GM19324 (cell line): ENCODE data around the gene FBLN1.
"Not testable (repeated sequence)": the region's sequence is repeated elsewhere in the genome, so short reads cannot be mapped to it uniquely, and the experiment has no call there.

Source experiments
- ATAC-seq: cut with Tn5 transposase; IDR thresholded peaks from one replicate; pipeline ENCODE4 v1.9.1; 2021; ENCODE audit warnings: mild to moderate bottlenecking, moderate library complexity; ENCODE audit not compliant: unreplicated experiment, low FRiP score

FBLN1 gene

DNA sequence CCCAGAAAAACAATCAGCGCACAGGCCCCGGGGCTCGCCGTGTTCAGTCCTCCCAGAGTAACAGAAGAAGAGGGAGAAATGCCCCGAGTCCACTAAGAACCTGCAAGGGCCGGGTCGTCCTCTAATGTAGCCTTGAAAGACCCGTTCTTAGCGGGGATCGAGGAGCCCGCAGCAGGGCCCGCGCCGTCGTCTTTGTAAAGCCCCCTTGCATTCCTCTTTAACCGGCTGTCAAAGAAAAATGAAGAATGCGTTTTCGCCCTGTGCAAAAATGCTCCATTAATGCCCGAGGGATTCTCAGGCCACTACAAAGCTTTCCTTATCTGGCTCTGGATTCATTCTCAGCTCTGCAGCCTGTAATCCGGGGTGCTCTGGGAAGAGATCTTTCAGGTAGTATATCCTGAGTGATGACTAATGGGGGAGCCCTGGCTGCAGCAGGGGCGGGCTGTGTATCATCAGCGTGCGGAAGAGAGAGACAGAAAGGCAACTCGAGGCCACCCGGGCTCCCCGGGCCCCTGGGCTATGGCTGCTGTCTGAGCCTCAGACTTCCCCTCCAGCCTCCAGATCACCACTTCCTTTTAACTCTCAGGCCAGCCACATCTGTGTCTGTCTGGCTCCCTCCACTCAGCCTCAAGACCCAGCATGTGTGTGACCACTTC, 78.2 kb downstream of the FBLN1 start:
- no peak for ATAC-seq

DNA sequence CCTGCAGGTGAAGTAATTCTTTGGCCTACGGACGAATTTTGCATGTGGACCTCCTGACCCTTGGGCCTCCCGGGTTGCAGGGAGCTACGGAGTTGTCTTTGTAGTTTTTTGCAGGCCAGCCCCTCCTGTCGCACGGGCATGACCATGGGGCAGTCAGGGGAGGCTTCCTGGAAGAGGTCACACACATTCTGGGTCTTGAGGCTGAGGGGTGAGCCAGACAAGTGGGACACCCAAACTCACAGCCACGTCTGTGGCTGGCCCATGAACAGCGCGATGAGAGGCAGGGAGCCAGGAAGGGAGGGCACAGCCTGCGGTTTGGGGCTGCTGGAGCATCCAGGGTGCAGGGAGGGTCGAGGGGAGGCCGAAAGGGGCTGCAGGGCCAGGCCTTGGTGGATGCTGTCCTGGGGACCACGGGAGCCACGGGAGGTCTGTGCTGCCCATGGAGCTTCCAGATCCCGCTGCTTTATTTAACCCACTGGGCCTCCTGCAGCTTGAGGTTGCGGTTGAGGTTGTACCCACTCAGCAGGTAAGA, 78.9 kb downstream of the FBLN1 start:
- ATAC-seq = no peak

- ATAC-seq = no peak
Measured at GRCh38 chr22:45582236-45582954, 79.7 kb downstream of the FBLN1 start.

DNA sequence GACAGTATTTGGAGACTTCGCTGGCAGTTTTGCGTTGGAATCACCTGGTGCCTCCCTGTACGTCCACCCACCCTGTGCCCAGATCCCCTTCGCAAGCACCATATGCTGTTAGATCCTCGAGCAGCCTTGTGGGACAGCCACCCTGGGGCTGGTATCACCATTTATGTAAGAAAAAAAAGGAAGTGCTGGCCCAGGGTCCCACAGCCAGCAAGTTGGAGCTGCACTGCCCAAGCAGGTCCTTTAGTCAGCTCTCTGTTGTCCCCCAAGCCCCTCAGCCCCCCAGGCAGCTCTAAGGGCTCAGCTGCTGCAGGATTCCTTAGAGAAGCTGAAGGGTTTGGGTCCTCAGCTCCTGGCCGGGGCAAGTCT, 80.3 kb downstream of the FBLN1 start:
- no peak for ATAC-seq

DNA sequence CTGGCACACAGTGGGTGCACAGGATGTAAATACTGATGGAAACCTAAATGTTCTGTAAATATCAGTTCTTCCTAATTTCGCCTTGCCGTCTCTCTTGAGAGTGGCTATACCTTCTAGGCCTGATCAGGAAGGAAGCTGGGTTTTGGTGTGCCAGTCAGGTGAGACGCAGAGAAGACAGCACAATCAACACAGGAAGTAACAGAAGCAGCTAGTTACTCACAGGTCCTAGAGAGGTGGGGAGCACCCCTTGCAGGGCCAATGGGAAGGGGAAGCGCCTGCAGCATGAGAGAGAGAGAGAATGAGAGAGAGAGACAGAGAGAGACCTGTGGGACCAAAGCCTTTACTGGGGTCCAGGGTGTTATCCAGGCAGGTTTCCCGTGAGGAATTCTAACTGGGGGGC, 80.8 kb downstream of the FBLN1 start:
- no peak for ATAC-seq

DNA sequence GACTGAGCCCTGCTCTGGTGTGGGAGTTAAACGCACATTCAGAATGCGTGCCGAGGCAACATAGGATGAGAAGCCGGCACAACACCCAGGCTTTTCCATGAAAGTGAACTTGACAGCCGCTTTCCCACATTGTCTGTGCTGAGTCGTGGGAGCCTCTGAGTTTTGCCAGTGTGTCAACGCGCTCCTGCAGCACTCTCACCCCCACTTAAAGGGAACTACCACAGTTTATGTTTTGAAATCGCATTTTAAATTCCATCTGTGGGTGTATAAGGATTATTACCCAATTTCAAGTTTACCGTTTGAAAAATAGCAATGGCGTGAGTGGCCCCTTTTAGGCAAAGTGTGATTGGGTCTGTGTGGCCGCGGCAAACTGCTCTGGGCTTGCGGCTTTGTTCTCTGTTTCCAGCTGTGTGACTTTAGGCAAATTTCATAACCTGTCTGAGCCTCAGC, 81.5 kb downstream of the FBLN1 start:
- ATAC-seq = no peak

GRCh38 chr22:45584621-45585436, 82.1 kb downstream of the FBLN1 start:
- no peak for ATAC-seq

DNA sequence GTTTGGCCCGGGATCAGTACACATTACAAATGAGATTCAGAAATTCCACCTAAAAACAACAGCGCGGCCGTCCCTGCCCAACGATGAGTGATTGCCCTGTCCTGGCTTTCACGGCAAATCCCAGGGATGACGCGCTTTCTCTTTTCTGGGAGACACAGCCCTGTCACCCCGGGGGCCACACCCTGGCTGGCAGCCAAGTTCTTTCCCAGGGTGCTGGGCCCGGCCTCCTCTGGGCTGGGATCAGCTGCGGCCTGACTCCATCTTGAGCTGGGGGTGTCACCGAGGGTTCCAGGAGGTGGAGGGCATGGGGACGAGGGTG, 82.7 kb downstream of the FBLN1 start:
- ATAC-seq = no peak

- no peak for ATAC-seq
Measured at GRCh38 chr22:45585946-45586540, 83.4 kb downstream of the FBLN1 start.

DNA sequence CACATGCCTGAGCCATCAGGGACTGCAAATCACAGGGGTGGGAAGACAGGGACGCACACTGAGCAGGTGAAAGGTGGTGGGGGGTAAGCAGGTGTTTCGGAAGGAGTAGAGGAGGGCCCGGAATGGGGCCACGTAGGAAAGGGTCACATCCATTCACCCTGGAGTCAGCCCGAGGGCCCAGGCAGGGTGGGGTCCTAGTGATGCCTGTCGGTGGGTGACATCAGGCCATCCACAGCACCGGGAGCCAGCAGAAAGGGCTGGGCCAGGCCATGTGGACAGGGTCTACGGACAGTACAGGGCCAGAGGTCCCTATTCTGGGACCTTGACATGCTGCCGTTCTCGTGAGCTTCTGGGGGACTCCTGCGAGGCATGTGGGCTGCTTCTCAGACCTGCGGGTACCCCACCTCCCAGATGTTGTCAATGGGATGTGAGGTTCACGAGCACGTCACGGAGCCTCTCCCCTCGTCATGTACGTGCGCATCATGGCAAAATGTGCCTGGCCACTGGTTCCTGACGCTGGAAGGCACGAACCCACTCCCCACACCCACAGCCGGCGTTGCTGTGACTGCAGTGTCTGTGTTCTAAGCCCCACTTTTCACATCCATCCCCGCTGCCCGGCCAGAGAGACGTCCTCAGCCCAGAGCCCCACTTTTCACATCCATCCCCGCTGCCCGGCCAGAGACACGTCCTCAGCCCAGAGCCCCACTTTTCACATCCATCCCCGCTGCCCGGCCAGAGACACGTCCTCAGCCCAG, 84.1 kb downstream of the FBLN1 start:
- ATAC-seq = no peak

- ATAC-seq = no peak
Measured at GRCh38 chr22:45587638-45588505, 85.2 kb downstream of the FBLN1 start.

DNA sequence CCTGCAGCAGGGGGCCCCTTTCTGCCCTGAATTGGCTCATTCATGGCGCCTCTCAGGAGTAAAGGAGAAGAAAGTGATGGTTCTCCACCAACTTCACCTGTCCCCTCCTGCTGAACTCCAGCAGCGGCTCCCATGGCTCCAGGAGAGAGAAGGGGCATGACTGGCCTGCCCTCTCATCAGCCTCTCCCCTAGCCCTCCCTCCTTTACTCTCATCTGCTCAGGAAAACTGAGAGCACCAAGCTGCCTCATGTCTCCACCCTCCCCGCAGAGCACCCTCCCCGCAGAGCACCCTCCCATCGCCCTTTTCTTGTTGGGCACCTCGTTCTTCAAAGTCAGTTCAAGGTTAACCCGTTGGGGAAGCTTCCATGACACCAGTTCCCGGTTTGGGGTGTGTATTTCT, 86.9 kb downstream of the FBLN1 start:
- no peak for ATAC-seq

DNA sequence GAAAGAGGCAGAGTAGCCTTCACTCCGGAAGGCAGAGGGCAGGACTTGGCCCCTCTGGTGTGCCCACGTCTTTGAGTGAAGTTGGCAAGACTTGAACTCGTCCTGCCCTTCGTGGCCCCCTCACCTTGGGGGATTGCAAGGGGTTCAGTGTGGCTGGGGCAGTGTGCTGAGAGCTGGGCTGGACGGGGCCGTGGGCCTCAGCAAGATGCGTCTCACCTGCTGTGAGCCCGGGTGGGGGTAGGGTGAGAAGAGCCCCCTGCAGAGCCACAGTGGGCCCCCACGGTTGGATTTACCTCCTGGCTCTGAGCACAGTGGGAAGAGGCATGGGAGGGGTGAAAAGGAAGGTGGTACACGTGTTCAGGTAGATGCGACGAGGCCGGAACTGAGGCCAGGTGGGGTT, 87.6 kb downstream of the FBLN1 start:
- ATAC-seq = no peak

DNA sequence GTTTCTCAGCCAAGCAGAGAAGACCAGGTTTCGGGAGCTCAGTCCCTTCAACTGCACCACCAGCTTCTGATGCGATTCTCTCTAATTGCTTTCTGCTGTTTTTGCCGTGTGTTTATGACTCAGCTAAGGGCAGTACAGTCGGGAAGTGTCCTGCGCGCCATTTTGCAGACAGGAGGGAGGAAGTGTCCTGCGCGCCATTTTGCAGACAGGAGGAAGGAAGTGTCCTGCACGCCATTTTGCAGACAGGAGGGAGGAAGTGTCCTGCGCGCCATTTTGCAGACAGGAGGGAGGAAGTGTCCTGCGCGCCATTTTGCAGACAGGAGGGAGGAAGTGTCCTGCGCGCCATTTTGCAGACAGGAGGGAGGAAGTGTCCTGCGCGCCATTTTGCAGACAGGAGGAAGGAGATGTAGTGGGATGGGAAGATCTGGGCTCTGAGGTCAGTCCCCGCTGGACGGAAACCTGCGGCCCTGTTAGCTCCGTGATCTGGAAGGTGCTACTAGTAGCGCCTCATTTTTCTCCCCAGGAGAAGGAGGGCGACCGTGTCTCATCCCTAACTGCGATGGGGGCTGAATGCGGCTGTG, 89.0 kb downstream of the FBLN1 start:
- not testable (repeated sequence) for ATAC-seq

DNA sequence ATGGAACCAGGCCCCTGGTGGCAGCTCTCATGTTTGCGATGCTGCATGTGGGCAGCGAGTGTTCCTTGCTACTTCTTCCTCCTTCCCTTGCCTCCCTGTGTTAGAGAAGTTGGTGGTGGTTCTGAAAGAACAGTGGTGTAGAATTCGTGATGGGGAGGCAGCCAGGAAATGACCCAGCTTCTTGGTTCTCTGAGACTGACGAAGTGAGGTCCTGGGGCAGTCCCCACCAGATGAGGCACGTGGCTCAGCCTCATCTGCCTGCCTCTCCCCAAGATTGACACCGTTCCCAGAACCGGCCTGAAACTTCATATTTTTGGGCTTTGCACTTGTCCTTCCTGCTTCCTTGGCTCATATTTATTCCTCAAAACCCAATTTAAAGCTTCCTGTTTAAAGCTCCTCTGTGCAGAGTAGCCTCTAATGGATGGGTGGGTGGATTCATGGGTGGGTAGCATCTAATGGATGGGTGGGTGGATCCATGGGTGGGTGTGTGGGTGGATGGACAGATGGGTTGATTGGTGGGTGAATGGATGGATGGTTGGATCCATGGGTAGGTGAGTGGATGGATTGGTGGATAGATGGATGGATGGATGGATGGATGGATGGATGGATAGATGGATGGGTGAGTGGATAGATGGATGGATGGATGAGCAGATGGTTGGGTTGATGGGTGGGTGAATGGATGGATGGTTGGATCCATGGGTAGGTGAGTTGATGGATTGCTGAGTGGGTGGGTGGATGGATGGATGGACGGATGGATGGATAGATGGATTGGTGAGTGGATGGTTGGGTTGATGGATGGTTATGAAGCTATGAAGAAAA, 91.6 kb downstream of the FBLN1 start:
- no peak for ATAC-seq

GRCh38 chr22:45597460-45598192, 94.9 kb downstream of the FBLN1 start:
- ATAC-seq = no peak

DNA sequence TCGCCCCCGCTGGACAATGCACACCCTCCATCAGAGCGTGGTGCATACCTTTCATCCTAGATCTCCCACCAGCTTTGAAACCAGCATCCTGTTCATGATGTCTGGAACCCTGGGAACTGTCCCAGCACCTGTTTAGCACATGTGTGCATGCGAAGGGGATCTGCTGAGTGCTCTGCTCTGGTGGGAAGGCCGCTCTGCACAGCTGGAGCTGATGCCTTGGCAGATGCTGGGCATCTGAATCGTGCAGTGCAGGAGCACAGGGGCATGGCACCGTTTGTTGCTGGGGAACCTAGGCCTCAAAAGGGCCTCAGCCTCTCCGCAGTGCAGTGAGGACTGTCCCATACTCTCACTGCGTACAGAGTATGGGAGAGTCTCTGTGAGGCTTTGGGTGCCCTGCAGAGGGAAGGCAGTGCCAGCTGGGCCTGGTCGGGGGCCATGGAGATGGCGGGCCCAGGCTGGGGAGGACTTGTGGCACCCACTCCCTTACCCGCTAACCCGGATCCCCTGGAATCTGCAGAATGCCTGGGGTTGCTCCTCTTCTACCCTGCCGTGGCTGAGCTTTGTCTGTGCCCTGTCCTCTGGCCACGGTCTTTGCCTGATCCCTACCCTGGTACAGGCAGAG, 96.0 kb downstream of the FBLN1 start:
- ATAC-seq = no peak
